NB4 (cell line): Measurements from ENCODE around the gene CYP2A7.
"Not testable (repeated sequence)": the region's sequence is repeated elsewhere in the genome, so short reads cannot be mapped to it uniquely, and the experiment has no call there.

ENCODE experiments used
- DNase-seq: peaks from one replicate; pipeline ENCODE4 v3.0.0; 2010; ENCODE audit warnings: low read depth
- H3K4me3 ChIP-seq: one replicate; pipeline ENCODE4 v1.5.1; 2011; ENCODE audit warnings: mild to moderate bottlenecking, low read depth, low read length, moderate library complexity
- CTCF ChIP-seq: IDR thresholded peaks from one replicate; pipeline ENCODE4 v1.5.1; 2012; ENCODE audit warnings: low read depth, low read length
- MAX ChIP-seq: IDR thresholded peaks from 2 replicates; pipeline ENCODE4 v1.6.1; 2011; ENCODE audit warnings: low read depth, low read length
- MYC ChIP-seq: IDR thresholded peaks from 2 replicates; pipeline ENCODE4 v1.6.1; 2011; ENCODE audit warnings: low read depth, low read length
- POLR2A ChIP-seq: IDR thresholded peaks from 2 replicates; pipeline ENCODE4 v1.6.1; 2011; ENCODE audit warnings: mild to moderate bottlenecking; ENCODE audit not compliant: insufficient read length; ENCODE audit errors: extremely low read depth

CYP2A7 gene

GRCh38 chr19:40872209-40872608 lies 9.8 kb downstream of the CYP2A7 start:
- TF ChIP-seq MYC (no peak), CTCF (no peak), MAX (no peak), POLR2A (no peak)

GRCh38 chr19:40867701-40868100 lies 14.3 kb downstream of the CYP2A7 start:
- no peak for DNase-seq
- TF ChIP-seq CTCF (no peak), POLR2A (no peak), MAX (no peak), MYC (no peak)
- no peak overlapping the region for H3K4me3 ChIP-seq

More at GRCh38 chr19:40872209-40872608, 9.8 kb downstream of the CYP2A7 start:
- no peak overlapping the region for H3K4me3 ChIP-seq
- DNase-seq, result no peak

- not testable (repeated sequence) for H3K4me3 ChIP-seq
- peak; percentile 54 for DNase-seq
Observed at GRCh38 chr19:40864739-40865496, 17.1 kb downstream of the CYP2A7 start.

- peak; percentile 61 for DNase-seq
- H3K4me3 ChIP-seq, result no peak overlapping the region
- no peak for TF ChIP-seq MYC
- TF ChIP-seq MAX, result peak; percentile 53; the same call in 1 of the 2 replicates
Observed at GRCh38 chr19:40862785-40863184, 19.2 kb downstream of the CYP2A7 start.

- H3K4me3 ChIP-seq, result no peak overlapping the region
- peak; percentile 32 for DNase-seq
- no peak for TF ChIP-seq CTCF
Observed at GRCh38 chr19:40862333-40862732, 19.7 kb downstream of the CYP2A7 start.

- TF ChIP-seq MYC, result no peak
- no peak for TF ChIP-seq POLR2A
- TF ChIP-seq MAX, result no peak
- no peak for TF ChIP-seq CTCF
- DNase-seq, result no peak
- no peak overlapping the region for H3K4me3 ChIP-seq
Observed at GRCh38 chr19:40858109-40858508, 23.9 kb downstream of the CYP2A7 start.

GRCh38 chr19:40852467-40853152 lies 29.4 kb downstream of the CYP2A7 start:
- not testable (repeated sequence) for DNase-seq, H3K4me3 ChIP-seq

- DNase-seq, H3K4me3 ChIP-seq: not testable (repeated sequence)
Observed at GRCh38 chr19:40850277-40850676, 31.8 kb downstream of the CYP2A7 start, which contains the start of gene CYP2A6. TSS of gene CYP2A6 (minus strand) at chr19:40850447. CDS start at chr19:40850426, 21 bp downstream.

- DNase-seq, H3K4me3 ChIP-seq: not testable (repeated sequence)
Observed at GRCh38 chr19:40846722-40847121, 35.3 kb downstream of the CYP2A7 start.

GRCh38 chr19:40843653-40844052 lies 38.4 kb downstream of the CYP2A7 start:
- not testable (repeated sequence) for DNase-seq, H3K4me3 ChIP-seq

GRCh38 chr19:40842997-40843652 lies 38.9 kb downstream of the CYP2A7 start:
- not testable (repeated sequence) for H3K4me3 ChIP-seq, DNase-seq
